T-helper 1 cell treated with Interleukin-12 subunit alpha and Interleukin-12 subunit beta and Interleukin-4 antibody, amounts not matched to agents 30 ng/mL and 1 ng/mL, for 36 hours (primary cell): Measurements from ENCODE around the gene CDAN1. TPM values are rescaled to one million over a fixed set of nuclear protein-coding genes. Genes with fewer than 3 reads are reported as not detected.

ENCODE experiments used
- total RNA-seq: library from RNA; stranded (reverse); gene quantifications from 2 replicates; pipeline ENCODE4 v1.2.3, GENCODE V29; 2022

Gene CDAN1
- total RNA-seq, 1 donor from 2014 or later: 22.4 TPM

Other genes starting within 250 kb of the CDAN1 start
- 52.3 and 53.0 TPM in 2 replicates for gene ZNF106, start 246.0 kb downstream of the CDAN1 start, total RNA-seq
- 70.8 and 72.3 TPM in 2 replicates for gene SNAP23, start 241.5 kb downstream of the CDAN1 start, total RNA-seq
- gene LRRC57, start 188.3 kb downstream of the CDAN1 start, total RNA-seq: 21.1 and 26.6 TPM in 2 replicates
- 31.7 and 33.0 TPM in 2 replicates for gene HAUS2, start 188.3 kb downstream of the CDAN1 start, total RNA-seq
- 9.9 and 11.3 TPM in 2 replicates for gene STARD9, start 161.5 kb downstream of the CDAN1 start, total RNA-seq
- gene TTBK2, start 183.7 kb upstream of the CDAN1 start, total RNA-seq: 15.2 and 16.0 TPM in 2 replicates